ENCODE measurements around the gene IFNGR2. TPM values are rescaled to one million over a fixed set of nuclear protein-coding genes. Genes with fewer than 3 reads are reported as not detected.

The IFNGR2 gene
- total and polyA plus RNA-seq, 2 donors (not counting 1 experiment from before 2014, with no cell fraction given), result 50.7 to 57.6 TPM

DNA sequence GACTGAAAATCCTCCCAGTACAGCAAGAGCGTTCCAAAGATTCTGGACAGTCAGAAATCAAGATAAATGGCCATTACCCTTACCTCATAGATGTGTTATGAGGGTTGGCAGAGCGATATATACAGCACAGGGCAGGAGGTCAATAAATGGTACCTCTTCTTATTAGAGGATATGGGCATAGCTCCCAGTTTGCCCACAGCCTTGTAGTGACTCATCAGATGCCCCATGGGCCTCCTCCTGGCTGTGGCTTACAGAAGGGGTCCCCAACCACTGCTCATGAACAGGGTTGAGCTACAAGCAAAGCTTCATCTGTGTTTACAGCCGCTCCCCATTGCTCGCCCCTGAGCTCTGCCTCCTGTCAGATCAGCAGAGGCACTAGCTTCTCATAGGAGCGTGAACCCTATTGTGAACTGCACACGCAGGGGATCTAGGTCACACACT lies 7.3 kb upstream of the IFNGR2 start:
- TF ChIP-seq EZH2 (IDR thresholded peaks at IDR 0.05; ENCODE audit: low read length, missing control alignments), result no peak
- TF ChIP-seq, protein P1, sequence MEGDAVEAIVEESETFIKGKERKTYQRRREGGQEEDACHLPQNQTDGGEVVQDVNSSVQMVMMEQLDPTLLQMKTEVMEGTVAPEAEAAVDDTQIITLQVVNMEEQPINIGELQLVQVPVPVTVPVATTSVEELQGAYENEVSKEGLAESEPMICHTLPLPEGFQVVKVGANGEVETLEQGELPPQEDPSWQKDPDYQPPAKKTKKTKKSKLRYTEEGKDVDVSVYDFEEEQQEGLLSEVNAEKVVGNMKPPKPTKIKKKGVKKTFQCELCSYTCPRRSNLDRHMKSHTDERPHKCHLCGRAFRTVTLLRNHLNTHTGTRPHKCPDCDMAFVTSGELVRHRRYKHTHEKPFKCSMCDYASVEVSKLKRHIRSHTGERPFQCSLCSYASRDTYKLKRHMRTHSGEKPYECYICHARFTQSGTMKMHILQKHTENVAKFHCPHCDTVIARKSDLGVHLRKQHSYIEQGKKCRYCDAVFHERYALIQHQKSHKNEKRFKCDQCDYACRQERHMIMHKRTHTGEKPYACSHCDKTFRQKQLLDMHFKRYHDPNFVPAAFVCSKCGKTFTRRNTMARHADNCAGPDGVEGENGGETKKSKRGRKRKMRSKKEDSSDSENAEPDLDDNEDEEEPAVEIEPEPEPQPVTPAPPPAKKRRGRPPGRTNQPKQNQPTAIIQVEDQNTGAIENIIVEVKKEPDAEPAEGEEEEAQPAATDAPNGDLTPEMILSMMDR (conservative IDR thresholded peaks at IDR 0.05 in 1 of 2, IDR thresholded peaks at IDR 0.05 in 1 of 2; ENCODE audit: low read depth in 1 of 2, low read length in 2 of 2), result no peak
- H3K4me1 ChIP-seq (ENCODE audit: control insufficient read depth, extremely low read depth, insufficient read depth, low read length), result peaks cover 6% of the 10 kb centered on the region
- H3K9ac ChIP-seq (ENCODE audit: insufficient read depth, low read length), result no peak overlapping the region
- no peaks in the 10 kb centered on the region for H3K9me3 ChIP-seq (ENCODE audit: control insufficient read depth, insufficient read depth, low read depth, low read length)
- DNase-seq (ENCODE audit: low read depth in 2 of 2), result peak; percentile 80 to 81
- no peaks in the 10 kb centered on the region for H3K79me2 ChIP-seq (ENCODE audit: control insufficient read depth, insufficient read depth, low read length)
- no peak overlapping the region for H2AFZ ChIP-seq (ENCODE audit: low read length)
- no peaks in the 10 kb centered on the region for H4K20me1 ChIP-seq (ENCODE audit: control insufficient read depth, extremely low read depth, insufficient read depth, low read length)
- H3K4me3 ChIP-seq (replicated peaks in 1 of 4; ENCODE audit: control extremely low read depth in 1 of 4, insufficient read depth in 1 of 4, low read depth in 3 of 4, low read length in 4 of 4), result no peak overlapping the region
- H3K27ac ChIP-seq (ENCODE audit: insufficient read depth, low read length), result no peak overlapping the region
- no peak overlapping the region for H3K4me2 ChIP-seq (ENCODE audit: extremely low read depth, insufficient read depth, low read length)
- H3K36me3 ChIP-seq (ENCODE audit: control insufficient read depth, insufficient read depth, low read length), result no peaks in the 10 kb centered on the region
- H3K27me3 ChIP-seq (ENCODE audit: control insufficient read depth, insufficient read depth, low read length), result no peaks in the 10 kb centered on the region

DNA sequence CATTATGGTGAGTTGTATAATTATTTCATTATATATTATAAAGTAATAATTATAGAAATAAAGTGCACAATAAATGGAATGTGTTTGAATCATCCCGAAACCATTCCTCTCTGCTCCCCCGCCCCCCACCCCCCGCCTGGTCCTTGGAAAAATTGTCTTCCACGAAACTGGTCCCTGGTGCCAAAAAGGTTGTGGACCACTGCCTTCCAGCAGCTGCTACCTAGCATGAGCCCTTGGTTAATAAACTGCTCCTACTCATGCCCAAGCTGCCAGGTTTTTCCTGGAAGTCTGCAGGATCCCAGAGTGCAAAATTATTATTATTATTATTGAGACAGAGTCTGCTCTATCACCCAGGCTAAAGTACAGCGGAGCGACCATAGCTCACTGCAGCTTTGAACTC lies 6.8 kb upstream of the IFNGR2 start:
- Histone ChIP-seq H3K79me2 (ENCODE audit: control insufficient read depth, insufficient read depth, low read length) (no peaks in the 10 kb centered on the region), H3K4me2 (ENCODE audit: extremely low read depth, insufficient read depth, low read length) (no peak overlapping the region), H3K36me3 (ENCODE audit: control insufficient read depth, insufficient read depth, low read length) (no peaks in the 10 kb centered on the region), H3K4me3 (replicated peaks in 1 of 4; ENCODE audit: control extremely low read depth in 1 of 4, insufficient read depth in 1 of 4, low read depth in 3 of 4, low read length in 4 of 4) (no peak overlapping the region), H4K20me1 (ENCODE audit: control insufficient read depth, extremely low read depth, insufficient read depth, low read length) (no peaks in the 10 kb centered on the region), H3K9me3 (ENCODE audit: control insufficient read depth, insufficient read depth, low read depth, low read length) (no peaks in the 10 kb centered on the region), H3K27me3 (ENCODE audit: control insufficient read depth, insufficient read depth, low read length) (no peaks in the 10 kb centered on the region), H3K4me1 (ENCODE audit: control insufficient read depth, extremely low read depth, insufficient read depth, low read length) (peaks cover 6% of the 10 kb centered on the region), H2AFZ (ENCODE audit: low read length) (no peak overlapping the region), H3K9ac (ENCODE audit: insufficient read depth, low read length) (no peak overlapping the region), H3K27ac (ENCODE audit: insufficient read depth, low read length) (no peak overlapping the region)
- TF ChIP-seq, protein P1 (conservative IDR thresholded peaks at IDR 0.05 in 1 of 2, IDR thresholded peaks at IDR 0.05 in 1 of 2; ENCODE audit: low read depth in 1 of 2, low read length in 2 of 2), result no peak
- no peak for TF ChIP-seq EZH2 (IDR thresholded peaks at IDR 0.05; ENCODE audit: low read length, missing control alignments)
- peak in 1 of 2 donors; percentile 17 for DNase-seq (ENCODE audit: low read depth in 2 of 2)

DNA sequence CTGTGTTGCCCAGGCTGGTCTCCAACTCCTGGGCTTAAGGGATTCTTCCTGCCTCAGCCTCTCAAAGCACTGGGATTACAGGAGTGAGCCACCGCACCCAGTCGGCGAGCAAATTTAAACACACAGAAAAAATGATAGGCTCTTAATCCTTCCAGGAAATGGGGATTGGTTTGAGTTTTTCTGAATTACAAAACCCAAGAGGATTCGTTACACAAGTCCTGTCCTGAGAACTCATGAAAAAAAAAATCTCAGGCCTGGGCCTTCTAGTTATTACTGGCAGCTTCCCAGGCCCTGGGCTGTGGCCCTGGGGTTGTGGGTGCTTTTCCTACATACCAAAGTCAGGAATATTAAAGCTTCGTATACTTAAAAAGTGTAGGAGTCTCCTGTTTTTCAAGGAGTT lies 6.3 kb upstream of the IFNGR2 start:
- Histone ChIP-seq H3K9me3 (ENCODE audit: control insufficient read depth, insufficient read depth, low read depth, low read length) (no peaks in the 10 kb centered on the region), H3K27me3 (ENCODE audit: control insufficient read depth, insufficient read depth, low read length) (no peaks in the 10 kb centered on the region), H3K27ac (ENCODE audit: insufficient read depth, low read length) (peak overlapping the region; percentile 2), H3K79me2 (ENCODE audit: control insufficient read depth, insufficient read depth, low read length) (no peaks in the 10 kb centered on the region), H4K20me1 (ENCODE audit: control insufficient read depth, extremely low read depth, insufficient read depth, low read length) (no peaks in the 10 kb centered on the region), H3K4me2 (ENCODE audit: extremely low read depth, insufficient read depth, low read length) (no peak overlapping the region), H3K4me1 (ENCODE audit: control insufficient read depth, extremely low read depth, insufficient read depth, low read length) (peaks cover 6% of the 10 kb centered on the region), H3K36me3 (ENCODE audit: control insufficient read depth, insufficient read depth, low read length) (no peaks in the 10 kb centered on the region), H3K9ac (ENCODE audit: insufficient read depth, low read length) (no peak overlapping the region), H3K4me3 (replicated peaks in 1 of 4; ENCODE audit: control extremely low read depth in 1 of 4, insufficient read depth in 1 of 4, low read depth in 3 of 4, low read length in 4 of 4) (no peak overlapping the region), H2AFZ (ENCODE audit: low read length) (no peak overlapping the region)
- peak; percentile 85 to 88 for DNase-seq (ENCODE audit: low read depth in 2 of 2)
- TF ChIP-seq, protein P1 (conservative IDR thresholded peaks at IDR 0.05 in 1 of 2, IDR thresholded peaks at IDR 0.05 in 1 of 2; ENCODE audit: low read depth in 1 of 2, low read length in 2 of 2), result no peak
- TF ChIP-seq EZH2 (IDR thresholded peaks at IDR 0.05; ENCODE audit: low read length, missing control alignments), result no peak
